GM19025 (cell line): ENCODE data around the gene C6orf52.

Experiments
- ATAC-seq: cut with Tn5 transposase; IDR thresholded peaks from one replicate; pipeline ENCODE4 v1.9.1; 2021; ENCODE audit warnings: mild to moderate bottlenecking, low read depth, moderate library complexity; ENCODE audit not compliant: unreplicated experiment

Gene C6orf52

DNA sequence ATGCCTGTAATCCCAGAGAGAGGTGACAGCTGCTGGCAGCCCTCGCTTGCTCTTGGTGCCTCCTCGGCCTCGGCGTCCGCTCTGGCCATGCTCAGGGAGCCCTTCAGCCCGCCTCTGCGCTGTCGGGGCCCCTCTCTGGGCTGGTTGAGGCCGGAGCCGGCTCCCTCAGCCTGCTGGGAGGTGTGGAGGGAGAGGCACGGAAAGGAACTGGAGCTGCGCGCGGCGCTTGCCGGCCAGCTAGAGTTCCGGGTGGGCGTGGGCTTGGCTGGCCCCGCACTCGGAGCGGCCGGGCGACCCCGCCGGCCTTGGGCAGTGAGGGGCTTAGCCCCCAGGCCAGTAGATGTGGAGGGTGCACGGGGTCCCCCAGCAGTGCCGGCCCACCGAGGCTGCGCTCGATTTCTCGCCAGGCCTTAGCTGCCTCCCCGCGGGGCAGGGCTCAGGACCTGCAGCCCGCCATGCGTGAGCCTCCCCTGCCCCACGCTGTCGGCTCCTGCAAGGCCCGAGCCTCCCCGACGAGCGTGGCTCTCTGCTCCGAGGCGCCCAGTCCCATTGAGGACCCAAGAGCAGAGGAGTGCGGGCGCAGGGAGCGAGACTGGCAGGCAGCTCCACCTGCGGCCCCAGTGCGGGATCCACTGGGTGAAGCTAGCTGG lies 34.6 kb downstream of the C6orf52 start:
- ATAC-seq = no peak

DNA sequence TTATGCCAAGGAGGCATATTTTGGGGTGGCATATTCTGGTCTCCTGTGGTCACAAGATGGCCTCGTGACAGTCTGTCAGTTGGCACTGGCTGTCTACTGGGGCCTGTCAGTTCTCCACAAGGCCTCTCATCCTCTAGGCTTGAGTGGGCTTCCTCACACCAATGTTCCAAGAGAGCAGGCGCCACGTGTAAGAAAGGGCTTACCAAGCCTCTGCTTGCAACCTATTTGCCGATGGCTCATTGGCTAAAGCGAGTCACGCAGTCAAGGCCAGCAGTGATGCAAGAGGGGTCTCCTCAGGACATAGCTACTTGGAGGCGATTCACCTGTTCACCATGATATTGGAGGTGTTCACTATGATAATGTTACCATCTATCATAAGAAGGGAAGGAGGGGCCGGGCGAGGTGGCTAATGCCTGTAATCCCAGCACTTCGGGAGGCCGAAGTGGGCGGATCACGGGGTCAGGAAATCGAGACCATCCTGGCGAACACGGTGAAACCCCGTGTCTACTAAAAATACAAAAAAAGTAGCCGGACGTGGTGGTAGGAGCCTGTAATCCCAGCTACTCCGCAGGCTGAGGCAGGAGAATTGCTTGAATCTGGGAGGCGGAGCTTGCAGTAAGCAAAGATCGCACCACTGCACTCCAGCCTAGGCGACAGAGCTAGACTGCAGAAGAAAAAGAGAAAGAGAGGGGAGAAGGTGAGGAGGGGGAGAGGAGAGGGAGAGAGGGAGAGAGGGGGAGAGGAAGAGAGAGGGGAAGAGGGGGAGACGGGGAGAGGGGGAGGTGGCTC lies 35.3 kb downstream of the C6orf52 start:
- no peak for ATAC-seq

DNA sequence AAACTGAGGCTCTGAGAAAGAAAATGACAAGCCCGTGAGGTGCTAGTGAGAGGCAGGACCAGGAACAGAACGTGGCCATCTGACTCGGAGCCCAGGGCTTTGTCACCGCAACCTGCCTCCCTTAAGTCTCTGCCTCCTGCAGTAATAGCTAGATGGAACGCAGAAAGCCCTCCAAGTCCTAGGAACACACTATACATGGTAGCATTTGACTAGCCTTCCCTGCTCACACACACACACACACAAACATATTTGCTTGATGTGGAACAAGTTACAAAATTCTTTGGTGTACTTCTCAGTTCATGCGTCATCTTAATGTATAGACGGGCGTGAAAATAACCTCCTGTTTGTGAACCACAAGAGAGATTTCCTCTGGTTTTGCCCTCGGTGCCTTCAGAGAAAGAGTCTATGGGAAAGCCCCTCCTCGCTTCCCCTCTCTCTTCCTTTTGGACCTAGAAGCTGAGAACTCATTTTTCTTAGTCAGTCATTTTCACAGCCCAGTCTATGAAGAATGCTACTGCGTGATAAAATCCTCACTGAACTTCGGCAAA lies 38.8 kb downstream of the C6orf52 start:
- ATAC-seq = no peak

DNA sequence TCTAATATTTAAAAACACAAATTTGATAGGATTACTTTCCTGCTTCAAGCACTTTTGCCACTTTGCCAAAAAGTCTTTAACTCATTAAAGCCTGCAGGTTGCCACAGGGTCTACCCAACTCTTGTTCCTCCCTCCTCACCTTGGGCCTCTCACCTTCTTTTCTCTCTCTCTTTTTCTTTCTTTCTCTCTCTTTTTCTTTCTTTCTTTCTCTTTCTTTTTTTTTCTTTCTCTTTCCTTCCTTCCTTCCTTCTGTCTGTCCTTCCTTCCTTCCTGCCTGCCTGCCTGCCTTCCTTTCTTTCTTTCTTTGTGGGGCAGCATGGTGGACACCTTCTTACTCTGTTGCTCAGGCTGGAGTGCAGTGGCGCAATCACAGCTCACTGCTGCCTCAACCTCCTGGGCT lies 50.2 kb downstream of the C6orf52 start:
- no peak for ATAC-seq

DNA sequence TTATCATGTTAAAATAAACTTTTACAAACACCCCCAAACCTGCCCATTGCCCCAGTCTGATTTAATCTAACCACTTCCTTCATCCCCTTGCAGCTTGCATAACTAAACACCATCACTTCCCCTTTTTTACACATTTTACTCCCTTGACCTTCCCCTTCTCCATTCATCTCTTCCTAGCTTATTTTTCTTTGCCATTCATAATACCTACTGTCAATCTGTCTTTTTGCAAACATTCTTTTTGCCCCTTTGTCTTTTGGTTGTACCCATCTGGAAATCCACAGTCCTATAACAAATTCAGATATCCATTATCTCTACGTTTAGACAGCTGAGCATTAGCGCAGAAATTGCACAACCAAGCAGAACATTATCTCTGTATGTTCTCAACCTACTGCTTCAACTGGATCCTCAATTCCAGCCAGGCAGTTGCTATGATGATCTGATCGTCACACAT lies 51.2 kb downstream of the C6orf52 start:
- ATAC-seq = no peak

DNA sequence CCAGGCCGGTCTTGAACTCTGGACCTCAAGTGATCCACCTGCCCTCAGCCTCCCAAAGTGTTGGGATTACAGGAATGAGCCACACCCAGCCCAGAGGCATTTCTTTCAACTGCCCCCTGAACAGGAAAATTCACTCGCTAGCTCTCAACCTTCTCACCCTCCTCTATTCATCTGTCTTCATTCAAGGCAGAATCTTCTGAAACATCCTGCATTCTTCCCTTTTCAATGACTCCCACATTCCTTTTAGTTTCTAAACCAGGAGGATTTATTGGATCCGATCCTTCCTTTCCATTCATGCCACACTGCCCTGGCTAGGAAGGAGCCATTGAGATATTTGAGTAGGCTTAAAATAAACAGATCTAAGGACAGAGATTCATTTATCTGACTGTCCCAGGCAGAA lies 52.9 kb downstream of the C6orf52 start:
- no peak for ATAC-seq

DNA sequence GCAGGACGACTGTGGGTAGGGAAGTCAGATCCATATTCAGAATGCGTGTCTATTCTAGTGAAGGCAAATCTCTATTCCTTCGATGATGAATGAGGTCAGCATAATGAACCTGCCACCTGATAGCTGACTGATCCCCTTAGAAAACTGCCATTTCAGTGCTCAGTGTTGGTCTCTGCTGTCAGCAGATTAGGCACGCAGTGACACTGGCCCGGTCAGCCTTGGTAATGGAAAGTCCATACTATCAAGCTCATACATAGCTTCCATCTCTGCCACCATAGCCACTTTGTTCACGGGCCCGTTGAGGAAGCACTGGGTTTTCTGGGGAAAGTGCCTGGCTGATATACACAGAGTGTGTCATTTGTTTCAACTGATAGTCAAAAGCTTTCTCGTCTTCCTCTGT lies 54.0 kb downstream of the C6orf52 start:
- ATAC-seq = no peak

DNA sequence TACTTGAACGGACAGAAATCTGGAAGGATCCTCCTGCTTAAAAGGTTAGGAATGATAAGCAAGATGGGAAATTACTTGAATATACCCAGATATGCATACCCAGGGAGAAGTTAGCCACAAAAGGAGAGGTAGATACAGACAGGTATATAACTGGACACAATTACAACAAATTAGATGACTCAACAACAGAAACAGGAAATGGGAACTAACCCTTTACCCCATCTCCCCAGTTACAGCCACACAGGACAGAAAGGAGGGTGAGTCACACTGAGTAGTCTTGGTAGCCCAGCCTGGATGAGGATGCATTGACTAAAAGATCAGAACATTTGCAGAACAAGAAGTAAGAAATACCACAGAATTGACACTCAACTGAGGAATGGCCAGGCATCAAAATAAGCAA lies 61.2 kb downstream of the C6orf52 start:
- ATAC-seq = no peak

DNA sequence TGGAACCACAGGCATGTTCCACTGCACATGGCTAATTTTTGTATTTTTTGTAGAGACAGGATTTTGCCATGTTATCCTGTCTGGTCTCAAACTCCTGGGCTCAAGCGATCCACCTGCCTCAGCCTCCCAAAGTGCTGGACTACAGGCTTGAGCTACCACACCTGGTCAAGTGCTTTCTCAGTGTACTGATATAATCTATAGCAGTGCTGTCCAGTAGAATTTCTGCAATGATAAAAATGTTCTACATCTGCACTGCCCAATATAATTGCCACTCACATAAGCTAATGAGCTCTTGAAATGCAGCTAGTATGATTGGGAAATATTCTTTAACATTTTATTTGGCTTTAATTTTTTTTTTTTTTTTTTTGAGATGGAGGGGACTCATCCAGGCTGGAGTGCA lies 64.2 kb downstream of the C6orf52 start:
- no peak for ATAC-seq

DNA sequence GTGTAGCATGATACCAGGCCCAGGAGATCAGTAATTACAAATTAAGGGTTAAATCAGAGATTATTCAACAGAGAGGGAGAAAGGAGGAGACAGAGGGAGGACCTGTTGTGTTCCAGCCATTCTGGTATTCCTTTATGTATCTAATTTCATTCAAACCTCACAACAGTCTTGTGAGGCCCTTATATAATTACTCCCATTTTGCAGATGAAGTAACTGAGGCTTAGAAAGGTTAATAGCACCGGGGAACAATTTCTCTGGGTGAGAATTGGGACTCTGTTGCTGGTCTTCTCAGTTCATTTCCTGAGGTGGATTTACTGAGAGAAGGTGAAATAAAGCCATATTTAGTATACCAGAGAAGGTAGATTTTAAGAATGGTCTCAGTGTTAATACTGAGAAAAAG lies 66.6 kb downstream of the C6orf52 start:
- ATAC-seq = no peak

DNA sequence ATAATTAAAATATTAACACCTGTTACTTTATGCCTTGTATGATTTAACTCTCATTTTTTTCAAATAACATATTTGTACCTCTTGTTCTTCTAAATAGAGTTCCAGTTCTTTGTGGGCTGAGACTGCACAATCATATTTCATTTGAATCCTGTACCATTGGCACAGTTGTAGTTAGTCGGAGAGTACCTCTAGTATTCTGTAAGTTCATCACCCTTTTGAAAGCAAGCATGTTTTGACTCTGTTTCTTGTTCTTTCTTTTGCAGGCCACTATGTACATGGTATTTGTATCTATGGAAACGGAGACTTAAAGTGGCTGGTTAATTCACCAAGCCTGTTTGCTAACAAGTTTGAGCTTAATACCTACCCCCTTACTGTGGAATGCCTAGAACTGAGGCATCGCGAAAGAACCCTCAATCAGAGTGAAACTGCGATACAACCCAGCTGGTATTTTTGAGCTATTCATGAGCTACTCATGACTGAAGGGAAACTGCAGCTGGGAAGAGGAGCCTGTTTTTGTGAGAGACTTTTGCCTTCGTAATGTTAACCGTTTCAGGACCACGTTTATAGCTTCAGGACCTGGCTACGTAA lies 68.2 kb downstream of the C6orf52 start:
- no peak for ATAC-seq

DNA sequence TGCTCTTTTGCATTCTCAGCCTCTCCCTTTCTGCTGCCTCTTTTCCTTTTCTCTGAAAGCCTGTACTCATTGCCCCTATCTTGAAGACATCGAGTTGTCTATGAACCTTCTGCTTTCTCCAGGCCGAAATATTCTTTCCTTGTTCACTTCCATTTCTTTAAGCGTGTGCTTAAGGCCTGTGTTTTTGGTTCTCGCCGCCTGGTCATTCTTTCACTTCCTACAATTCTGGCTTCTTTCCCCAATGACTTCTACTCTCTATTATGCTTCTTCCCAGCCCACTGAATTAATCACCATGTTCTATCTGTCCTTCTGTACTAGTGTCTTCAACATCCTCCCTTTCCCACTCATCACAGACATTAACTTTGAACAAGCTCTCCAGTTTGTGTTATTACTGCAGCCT lies 69.6 kb downstream of the C6orf52 start:
- ATAC-seq = no peak

DNA sequence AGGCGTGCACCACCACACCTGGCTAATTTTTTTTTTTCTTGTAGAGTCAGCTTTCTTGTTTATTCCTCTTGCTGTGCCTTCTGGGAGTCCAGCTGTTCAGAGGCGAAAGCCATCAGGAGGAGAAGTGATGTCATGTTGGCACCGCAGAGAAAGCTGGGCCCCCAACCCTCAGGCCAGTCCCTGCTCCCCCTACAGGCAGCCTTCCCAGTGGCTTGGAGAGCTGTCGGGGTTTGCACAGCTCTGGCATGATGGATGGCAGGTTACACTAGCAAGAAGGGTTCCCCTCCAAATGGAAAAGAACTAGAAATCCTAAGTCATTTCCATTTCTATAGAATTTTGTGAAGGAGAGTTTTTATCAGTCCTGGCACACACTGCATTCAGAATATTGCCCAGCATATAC lies 72.6 kb downstream of the C6orf52 start:
- ATAC-seq = no peak
